GM08714 (cell line): Measurements from ENCODE around the gene ZNF430.
"Not testable (repeated sequence)": the region's sequence is repeated elsewhere in the genome, so short reads cannot be mapped to it uniquely, and the experiment has no call there.

ENCODE experiments used
- H3K4me3 ChIP-seq: fragments of 200-500 bp; sonication (Bioruptor generic); 2 replicates; pipeline ENCODE4 v1.5.1; 2014; ENCODE audit warnings: mild to moderate bottlenecking, low read length, inconsistent platforms
- ZNF274 ChIP-seq: IDR thresholded peaks from 2 replicates; pipeline ENCODE4 v1.6.1; 2012; ENCODE audit warnings: mild to moderate bottlenecking, low read depth, low read length

ZNF430 gene

GRCh38 chr19:21020298-21021227, at the start of gene ZNF430:
Gene ZNF430 (plus strand): TSS chr19:21020657. CDS start chr19:21020801, 144 bp downstream.
- no peak for TF ChIP-seq ZNF274

GRCh38 chr19:20992788-20993187, 27.7 kb upstream of the ZNF430 start:
- not testable (repeated sequence) for H3K4me3 ChIP-seq

More at GRCh38 chr19:21020298-21021227, at the start of gene ZNF430:
- peak within 1 kb of the TSS; percentile 79 for H3K4me3 ChIP-seq

GRCh38 chr19:20999731-21000352, 20.6 kb upstream of the ZNF430 start:
- peak overlapping the region; percentile 48; the same call in 1 of the 2 replicates for H3K4me3 ChIP-seq
- no peak for TF ChIP-seq ZNF274

GRCh38 chr19:21021238-21021637, 781 bp downstream of the ZNF430 start:
- H3K4me3 ChIP-seq = peak overlapping the region; percentile 79

GRCh38 chr19:21022996-21023395, 2.5 kb downstream of the ZNF430 start:
- no peak overlapping the region for H3K4me3 ChIP-seq
- no peak for TF ChIP-seq ZNF274

GRCh38 chr19:21023901-21024300, 3.4 kb downstream of the ZNF430 start:
- no peak for TF ChIP-seq ZNF274
- no peak overlapping the region for H3K4me3 ChIP-seq

GRCh38 chr19:21028969-21029268, 8.5 kb downstream of the ZNF430 start:
- H3K4me3 ChIP-seq = no peak overlapping the region; the same call in 1 of the 2 replicates
- TF ChIP-seq ZNF274 = no peak

GRCh38 chr19:21045028-21045427, 24.6 kb downstream of the ZNF430 start:
- TF ChIP-seq ZNF274 = no peak
- H3K4me3 ChIP-seq = no peak overlapping the region

GRCh38 chr19:21046489-21046888, 26.0 kb downstream of the ZNF430 start:
- no peak overlapping the region for H3K4me3 ChIP-seq
- TF ChIP-seq ZNF274 = no peak

- no peak for TF ChIP-seq ZNF274
These were observed 27.3 kb downstream of the ZNF430 start for GRCh38 chr19:21047716-21048115.

GRCh38 chr19:21052902-21053301, 32.4 kb downstream of the ZNF430 start:
- TF ChIP-seq ZNF274 = no peak
- H3K4me3 ChIP-seq = no peak overlapping the region

More at GRCh38 chr19:21047716-21048115, 27.3 kb downstream of the ZNF430 start:
- H3K4me3 ChIP-seq = no peak overlapping the region

GRCh38 chr19:21065336-21065735, 44.9 kb downstream of the ZNF430 start:
- H3K4me3 ChIP-seq = no peak overlapping the region
- no peak for TF ChIP-seq ZNF274

GRCh38 chr19:21082011-21082975, 61.8 kb downstream of the ZNF430 start, which contains the start of gene ZNF714:
Gene ZNF714 (plus strand): TSS chr19:21082203. CDS start chr19:21098269, 16,066 bp downstream.
- peak within 1 kb of the TSS; percentile 84 for H3K4me3 ChIP-seq
- no peak for TF ChIP-seq ZNF274

GRCh38 chr19:21084343-21084742, 63.9 kb downstream of the ZNF430 start:
- H3K4me3 ChIP-seq = no peak overlapping the region
- no peak for TF ChIP-seq ZNF274
